Activated CD8-positive, alpha-beta T cell treated with anti-CD3 and anti-CD28 coated beads for 36 hours (primary cell): Measurements from ENCODE around the gene CNP. TPM values are rescaled to one million over a fixed set of nuclear protein-coding genes. Genes with fewer than 3 reads are reported as not detected.

ENCODE experiments used
- ATAC-seq: fragments of 200-7000 bp; cut with Tn5 transposase; one replicate; pipeline ENCODE4 v1.10.0; 2021; ENCODE audit warnings: mild to moderate bottlenecking, moderate library complexity
- CTCF ChIA-PET: fragments of 350-600 bp; sonication (Branson Sonifier 250); formaldehyde crosslinking; loops from one replicate; lab custom pipeline; 2021; ENCODE audit warnings: antibody characterized with exemption; lab: Charles Lee
- POLR2A ChIA-PET: fragments of 350-600 bp; sonication (Branson Sonifier 250); formaldehyde crosslinking; loops from one replicate; lab custom pipeline; 2021; ENCODE audit warnings: antibody characterized with exemption; lab: Charles Lee
- DNase-seq: peaks from one replicate; pipeline ENCODE4 v3.0.0-alpha.2; 2020
- H3K27ac Mint-ChIP-seq: one replicate; pipeline ENCODE4 v1.8.0; 2021; ENCODE audit warnings: mild to moderate bottlenecking, mixed read lengths
- H3K27me3 Mint-ChIP-seq: one replicate; pipeline ENCODE4 v1.8.0; 2021; ENCODE audit warnings: mixed read lengths
- H3K36me3 Mint-ChIP-seq: one replicate; pipeline ENCODE4 v1.8.0; 2021; ENCODE audit warnings: low read depth, mixed read lengths
- H3K4me1 Mint-ChIP-seq: one replicate; pipeline ENCODE4 v1.8.0; 2021; ENCODE audit warnings: low read depth, mixed read lengths
- H3K4me3 Mint-ChIP-seq: one replicate; pipeline ENCODE4 v1.8.0; 2021; ENCODE audit warnings: mild to moderate bottlenecking, moderate library complexity, mixed read lengths
- H3K9me3 Mint-ChIP-seq: one replicate; pipeline ENCODE4 v1.8.0; 2021; ENCODE audit warnings: mixed read lengths
- CTCF ChIP-seq: fragments of 200-600 bp; IDR thresholded peaks from one replicate; pipeline ENCODE4 v1.8.0; 2022; ENCODE audit warnings: antibody characterized with exemption, mild to moderate bottlenecking
- intact Hi-C: fragments of 100-400 bp; cut with micrococcal nuclease; formaldehyde crosslinking; loops from one replicate; pipeline ENCODE4 v1.10.0; 2022
- total RNA-seq, 2 experiments: library from RNA; stranded (reverse); gene quantifications; one replicate each; pipeline ENCODE4 v1.2.3, GENCODE V29; 2021

CNP gene
- total RNA-seq, 2 experiments from 2014 or later = 50.1 to 54.5 TPM

GRCh38 chr17:41967141-41967920 is 736 bp downstream of the CNP start:
- ATAC-seq (peak; percentile 18), DNase-seq (peak; percentile 59)
- TF ChIP-seq CTCF = no peak
- intact Hi-C loops = no loop called here
- Mint-ChIP-seq H3K4me3 (peak overlapping the region; percentile 82), H3K36me3 (peaks cover 14% of the 10 kb centered on the region), H3K4me1 (peaks cover 38% of the 10 kb centered on the region), H3K27me3 (no peaks in the 10 kb centered on the region), H3K27ac (peak overlapping the region; percentile 85), H3K9me3 (no peaks in the 10 kb centered on the region)
- ChIA-PET POLR2A (interaction anchor here (0.7 to 6.0 kb wide), 15 partner anchors 9 to 153 kb away, joined by 3 to 41 read pairs (median 4); partner anchors contain the start of genes DNAJC7, KAT2A and ODAD4), CTCF (interaction anchor here (1.4 to 3.7 kb wide), 2 partner anchors 9 to 50 kb away, joined by 3 to 13 read pairs; partner anchors contain the start of gene DNAJC7)

- TF ChIP-seq CTCF = no peak
- Mint-ChIP-seq H3K27ac (peak overlapping the region; percentile 85), H3K4me3 (peak overlapping the region; percentile 82), H3K9me3 (no peaks in the 10 kb centered on the region), H3K4me1 (peaks cover 42% of the 10 kb centered on the region), H3K27me3 (no peaks in the 10 kb centered on the region), H3K36me3 (peaks cover 17% of the 10 kb centered on the region)
- DNase-seq (no peak), ATAC-seq (no peak)
- intact Hi-C loops = no loop called here
- POLR2A ChIA-PET = interaction anchor here (0.7 to 6.0 kb wide), 9 partner anchors 16 to 127 kb away, joined by 3 to 41 read pairs (median 3); partner anchors contain the start of genes DNAJC7 and ODAD4
- CTCF ChIA-PET = interaction anchor here (0.8 to 3.7 kb wide), 4 partner anchors 8 to 150 kb away, joined by 3 to 13 read pairs (median 4); no protein-coding TSS in a partner anchor
Measured at GRCh38 chr17:41967921-41968578, 1.5 kb downstream of the CNP start.

GRCh38 chr17:41968676-41969075 is 2.1 kb downstream of the CNP start:
- H3K4me3 Mint-ChIP-seq = peak overlapping the region; percentile 82
- no peak for ATAC-seq
- H3K27ac Mint-ChIP-seq = peak overlapping the region; percentile 85
- no peak for TF ChIP-seq CTCF
- no peaks in the 10 kb centered on the region for H3K27me3 Mint-ChIP-seq
- ChIA-PET POLR2A (interaction anchor here (1.7 to 6.0 kb wide), 2 partner anchors 34 to 48 kb away, joined by 8 to 41 read pairs; partner anchors contain the start of gene DNAJC7), CTCF (interaction anchor here (0.8 to 2.3 kb wide), 3 partner anchors 24 to 149 kb away, joined by 3 to 6 read pairs (median 3); no protein-coding TSS in a partner anchor)
- no peak for DNase-seq
- peaks cover 42% of the 10 kb centered on the region for H3K4me1 Mint-ChIP-seq
- intact Hi-C loops = no loop called here
- no peaks in the 10 kb centered on the region for H3K9me3 Mint-ChIP-seq
- H3K36me3 Mint-ChIP-seq = peaks cover 22% of the 10 kb centered on the region

GRCh38 chr17:41970901-41971331 is 4.3 kb downstream of the CNP start:
- Mint-ChIP-seq H3K27ac (peak overlapping the region; percentile 25), H3K36me3 (peaks cover 23% of the 10 kb centered on the region), H3K4me1 (peaks cover 31% of the 10 kb centered on the region), H3K27me3 (no peaks in the 10 kb centered on the region), H3K9me3 (no peaks in the 10 kb centered on the region), H3K4me3 (no peak overlapping the region)
- POLR2A ChIA-PET = no interaction called here
- DNase-seq (no peak), ATAC-seq (no peak)
- intact Hi-C loops = no loop called here
- no peak for TF ChIP-seq CTCF
- CTCF ChIA-PET = interaction anchor here (1.6 kb wide), 1 partner anchor 15 kb away, joined by 4 read pairs; no protein-coding TSS in a partner anchor
